GM19324 (cell line): Measurements from ENCODE around the gene ZNF410.
"Not testable (repeated sequence)": the region's sequence is repeated elsewhere in the genome, so short reads cannot be mapped to it uniquely, and the experiment has no call there.

Experiments
- ATAC-seq: cut with Tn5 transposase; IDR thresholded peaks from one replicate; pipeline ENCODE4 v1.9.1; 2021; ENCODE audit warnings: mild to moderate bottlenecking, moderate library complexity; ENCODE audit not compliant: unreplicated experiment, low FRiP score

Gene ZNF410

DNA sequence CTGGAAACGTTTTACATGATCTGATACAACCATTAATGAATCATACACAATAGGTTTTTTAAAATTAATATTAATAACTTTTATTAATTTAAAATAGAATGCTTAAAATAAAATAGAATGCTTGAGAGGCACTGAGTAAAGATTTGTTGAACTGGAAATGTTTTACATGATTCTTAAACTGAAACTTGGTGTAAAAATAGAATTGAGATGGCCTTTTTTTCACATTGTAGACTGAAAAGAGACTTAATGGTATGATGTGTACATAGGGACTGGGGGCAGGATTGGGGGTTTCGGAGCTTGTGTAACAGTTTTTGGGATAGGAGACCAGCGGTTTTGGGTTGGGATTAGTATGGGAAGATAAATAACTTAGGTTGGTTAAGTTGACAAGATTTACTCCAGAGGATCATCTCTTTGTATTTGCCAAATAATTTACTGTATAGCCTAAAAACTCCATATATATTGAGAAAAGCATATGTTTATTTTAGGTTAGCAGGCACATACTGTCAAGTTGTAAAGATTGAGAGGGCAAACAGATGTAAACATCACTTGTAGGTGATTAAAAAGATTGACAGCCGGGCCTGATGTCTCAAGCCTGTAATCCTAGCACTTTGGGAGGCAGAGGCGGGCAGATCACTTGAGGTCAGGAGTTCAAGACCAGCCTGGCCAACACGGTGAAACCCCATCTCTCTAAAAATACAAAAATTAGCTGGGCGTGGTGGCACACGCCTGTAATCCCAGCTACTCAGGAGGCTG is 2.0 kb upstream of the ZNF410 start:
- ATAC-seq, result no peak

DNA sequence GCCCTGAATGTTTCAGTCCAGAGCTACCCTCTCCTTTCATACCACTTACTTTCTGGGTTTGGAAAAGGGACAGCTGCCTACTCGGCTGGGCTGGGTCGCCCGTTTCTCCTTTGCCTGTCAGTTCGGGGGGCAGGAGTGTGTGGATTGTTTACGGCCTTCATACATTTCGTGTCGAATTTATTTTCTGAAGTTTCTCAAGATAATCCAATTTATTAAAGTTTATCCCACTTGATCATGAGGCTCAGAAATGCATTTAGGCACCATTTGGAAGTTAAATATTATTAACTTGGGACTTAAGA is 608 bp downstream of the ZNF410 start:
- no peak for ATAC-seq

- no peak for ATAC-seq
Observed at GRCh38 chr14:73887694-73888459, 1.2 kb downstream of the ZNF410 start.

DNA sequence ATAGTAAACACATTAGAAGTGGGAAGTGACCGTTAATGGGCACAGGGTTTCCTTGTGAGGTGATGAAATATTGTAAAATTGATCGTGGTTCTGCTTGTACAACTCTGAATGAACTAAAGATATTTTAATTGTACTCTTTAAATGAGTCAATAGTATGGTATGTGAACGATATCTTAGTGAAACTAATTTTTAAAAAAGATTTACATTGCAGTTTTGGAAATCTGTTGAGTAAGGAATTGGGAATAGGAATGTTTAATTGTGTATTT is 1.7 kb downstream of the ZNF410 start:
- no peak for ATAC-seq

DNA sequence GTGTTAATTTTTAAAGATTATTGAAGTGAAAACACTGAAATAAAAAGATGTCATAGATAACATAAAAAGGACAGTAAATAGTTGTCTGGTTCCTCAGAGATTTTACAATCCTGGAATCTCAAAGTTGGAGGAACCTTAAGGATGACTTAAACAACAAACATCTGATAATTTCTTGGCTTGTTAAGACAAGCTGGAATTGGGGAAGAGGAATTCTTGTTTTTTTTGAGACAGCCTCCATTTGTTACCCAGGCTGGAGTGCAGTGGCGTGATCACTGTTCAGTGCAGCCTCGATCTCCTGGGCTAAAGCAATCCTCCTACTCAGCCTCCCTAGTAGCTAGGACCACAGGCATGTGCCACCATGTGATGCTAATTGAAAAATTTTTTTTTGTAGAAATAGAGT is 2.3 kb downstream of the ZNF410 start:
- ATAC-seq, result no peak

GRCh38 chr14:73889376-73889775 is 2.7 kb downstream of the ZNF410 start:
- ATAC-seq, result no peak

- not testable (repeated sequence) for ATAC-seq
Observed at GRCh38 chr14:73894180-73894687, 7.6 kb downstream of the ZNF410 start.

DNA sequence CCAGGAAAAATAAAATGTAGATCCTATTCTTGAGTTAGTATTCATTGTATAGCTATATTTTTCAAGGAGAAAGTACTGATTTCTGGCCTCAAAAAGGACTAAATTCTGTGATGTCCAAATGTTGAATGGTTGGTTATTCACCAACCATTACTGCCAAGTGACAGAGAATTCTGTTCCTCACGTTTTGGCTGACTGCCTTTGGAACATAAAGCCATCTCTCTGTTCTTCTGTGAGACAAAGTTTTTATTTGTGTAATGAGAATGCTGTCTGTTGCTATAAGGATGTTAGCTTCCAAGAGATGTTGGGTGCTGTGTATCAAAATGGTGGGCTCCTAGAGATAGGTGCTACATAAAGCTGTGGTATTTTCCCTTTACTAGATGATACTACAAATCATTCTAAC is 9.3 kb downstream of the ZNF410 start:
- ATAC-seq, result no peak

GRCh38 chr14:73896521-73896920 is 9.9 kb downstream of the ZNF410 start:
- no peak for ATAC-seq

- no peak for ATAC-seq
Observed at GRCh38 chr14:73903028-73903427, 16.4 kb downstream of the ZNF410 start.

DNA sequence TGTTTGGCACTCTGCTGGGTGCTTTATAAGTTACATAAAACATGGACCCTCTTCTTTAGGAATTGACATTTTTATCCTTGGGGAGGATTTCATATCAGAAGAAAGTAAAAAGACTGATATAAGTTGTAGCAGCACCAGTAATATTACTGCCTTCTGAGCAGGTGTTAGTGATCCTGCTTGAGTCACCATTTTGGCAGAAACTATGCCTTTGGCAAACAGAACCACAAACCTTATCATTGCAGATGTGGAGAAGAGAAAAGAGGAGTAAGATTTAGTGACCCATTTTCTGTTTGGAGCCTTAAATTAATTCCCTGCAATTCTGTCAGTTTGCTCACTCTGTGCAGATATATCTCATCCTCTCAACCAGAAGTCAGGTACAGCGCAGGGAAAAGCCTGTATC is 23.0 kb downstream of the ZNF410 start:
- no peak for ATAC-seq

DNA sequence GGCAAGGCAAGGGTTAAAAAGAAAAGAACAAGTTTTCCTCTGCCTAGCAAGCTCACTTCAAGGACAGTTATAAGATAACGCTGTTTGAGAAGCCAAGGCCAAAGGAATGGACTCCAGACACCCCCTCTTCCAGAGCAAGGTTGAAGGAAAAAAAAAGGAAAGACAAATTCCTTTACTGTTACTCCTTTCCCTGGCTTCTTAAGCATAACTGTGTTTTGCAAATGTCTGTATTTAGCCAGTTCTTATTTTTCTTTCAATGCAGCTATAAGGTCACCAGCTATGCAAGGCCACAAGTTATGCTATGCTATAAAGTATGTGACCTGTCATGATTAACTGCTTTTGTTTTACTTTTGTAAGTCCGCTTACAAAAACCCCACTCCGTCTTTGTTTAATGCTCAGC is 26.6 kb downstream of the ZNF410 start:
- ATAC-seq, result no peak

DNA sequence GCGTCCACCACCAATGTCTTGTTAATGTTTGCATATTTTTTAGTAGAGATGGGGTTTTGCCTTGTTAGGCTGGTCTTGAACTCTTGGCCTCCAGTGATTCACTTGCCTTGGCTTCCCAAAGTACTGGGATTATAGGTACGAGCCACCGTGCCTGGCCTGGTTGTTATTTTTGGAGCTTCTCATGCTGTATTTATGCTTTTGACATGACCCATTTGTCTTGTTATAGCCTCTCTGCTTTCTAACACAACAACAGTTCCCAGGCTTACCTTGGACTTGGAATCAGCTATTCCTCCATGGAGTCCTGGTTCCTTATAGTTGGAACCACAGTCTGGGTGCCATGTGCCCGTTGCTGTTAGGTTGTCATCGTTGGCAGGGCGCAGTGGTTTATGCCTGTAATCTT is 29.7 kb downstream of the ZNF410 start:
- ATAC-seq, result no peak

GRCh38 chr14:73919457-73919856 is 32.8 kb downstream of the ZNF410 start:
- ATAC-seq, result not testable (repeated sequence)

GRCh38 chr14:73924337-73924736 is 37.7 kb downstream of the ZNF410 start:
- no peak for ATAC-seq

DNA sequence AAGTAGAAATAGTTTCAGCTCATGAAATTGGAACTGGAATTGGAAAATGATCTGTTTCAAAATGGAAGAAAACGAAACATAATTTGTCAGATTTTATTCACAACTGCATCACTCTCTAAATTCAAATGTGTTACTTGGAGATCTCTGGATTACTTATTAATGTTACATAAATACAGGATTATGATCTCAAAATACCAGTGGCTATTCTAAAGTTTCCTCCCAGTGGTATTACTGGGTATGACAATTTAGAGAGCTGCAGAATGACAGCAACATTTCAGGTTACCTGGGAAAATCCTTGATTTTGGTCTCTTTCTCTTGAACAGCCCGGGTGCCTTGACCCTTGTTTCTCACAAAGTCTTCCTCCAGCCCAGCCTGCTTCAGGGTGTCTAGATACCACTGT is 49.0 kb downstream of the ZNF410 start:
- ATAC-seq, result no peak

DNA sequence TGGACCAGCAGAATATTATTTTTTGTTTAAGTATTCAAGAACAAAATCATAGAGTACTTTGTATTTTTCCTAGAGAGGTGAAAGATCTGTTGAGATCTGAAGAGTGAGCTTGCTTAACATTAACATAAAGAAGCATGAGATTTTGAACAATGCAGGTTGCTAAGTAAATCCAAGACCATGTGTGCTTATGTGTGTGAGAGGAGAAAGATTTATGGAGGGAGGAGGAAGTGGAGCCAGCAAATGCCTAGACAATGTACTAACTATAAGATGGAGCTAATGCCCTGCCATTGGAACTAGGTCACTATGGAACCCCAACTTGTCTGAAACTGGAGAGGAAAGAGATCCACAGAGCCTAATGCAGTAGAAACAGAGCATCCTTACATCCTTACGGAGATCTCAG is 49.9 kb downstream of the ZNF410 start:
- ATAC-seq, result no peak

GRCh38 chr14:73937012-73937411 is 50.4 kb downstream of the ZNF410 start:
- no peak for ATAC-seq

DNA sequence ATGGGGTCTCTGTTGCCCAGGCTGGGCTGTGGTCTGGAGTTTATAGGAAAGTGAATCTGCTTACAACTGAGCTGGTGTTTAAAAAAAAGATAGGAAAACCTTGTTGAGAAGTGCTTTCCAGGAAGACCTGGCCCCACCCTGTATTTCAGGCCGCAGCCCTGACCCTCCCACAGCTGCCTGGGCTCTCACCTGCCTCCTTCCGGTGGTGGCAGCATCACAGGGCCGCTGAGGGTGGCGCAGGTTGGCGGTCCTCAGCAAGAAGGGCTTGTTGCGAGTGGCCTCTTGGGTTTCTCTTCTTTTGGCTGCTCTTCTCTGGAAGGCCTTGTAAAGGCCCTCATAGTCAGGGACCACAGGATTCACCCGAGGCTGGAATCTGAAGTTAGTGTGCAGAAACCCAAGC is 55.5 kb downstream of the ZNF410 start:
- ATAC-seq, result no peak

GRCh38 chr14:73943083-73943482 is 56.4 kb downstream of the ZNF410 start:
- no peak for ATAC-seq

GRCh38 chr14:73944432-73945158 is 57.9 kb downstream of the ZNF410 start:
- no peak for ATAC-seq
